ENCODE measurements around the gene ZIC1. TPM values are rescaled to one million over a fixed set of nuclear protein-coding genes. Genes with fewer than 3 reads are reported as not detected.

ZIC1 gene
- total RNA-seq, 1 experiment from 2014 or later = 55.7 TPM

- Histone ChIP-seq H3K4me1 (no peaks in the 10 kb centered on the region), H3K27me3 (no peaks in the 10 kb centered on the region), H3K4me3 (no peak overlapping the region), H3K36me3 (peaks cover 14% of the 10 kb centered on the region; the same call in 1 of the 2 replicates), H3K9me3 (replicated peaks) (no peaks in the 10 kb centered on the region), H3K27ac (no peak overlapping the region)
- DNase-seq = no peak
These were observed 11.0 kb upstream of the ZIC1 start for GRCh38 chr3:147397875-147398812.

GRCh38 chr3:147398813-147399534 lies 10.2 kb upstream of the ZIC1 start:
- H3K4me1 ChIP-seq = no peaks in the 10 kb centered on the region
- H3K36me3 ChIP-seq = peaks cover 14% of the 10 kb centered on the region; the same call in 1 of the 2 replicates
- no peak for DNase-seq
- no peak overlapping the region for H3K27ac ChIP-seq
- no peaks in the 10 kb centered on the region for H3K9me3 ChIP-seq (replicated peaks)
- no peak overlapping the region for H3K4me3 ChIP-seq
- no peaks in the 10 kb centered on the region for H3K27me3 ChIP-seq

GRCh38 chr3:147400111-147400510 lies 9.1 kb upstream of the ZIC1 start:
- Histone ChIP-seq H3K27me3 (no peaks in the 10 kb centered on the region), H3K27ac (no peak overlapping the region), H3K4me1 (no peaks in the 10 kb centered on the region), H3K4me3 (no peak overlapping the region), H3K9me3 (replicated peaks) (no peaks in the 10 kb centered on the region), H3K36me3 (peaks cover 14% of the 10 kb centered on the region; the same call in 1 of the 2 replicates)
- DNase-seq = no peak

- Histone ChIP-seq H3K4me1 (no peaks in the 10 kb centered on the region), H3K9me3 (replicated peaks) (no peaks in the 10 kb centered on the region), H3K36me3 (peaks cover 5% of the 10 kb centered on the region; the same call in 1 of the 2 replicates), H3K27ac (no peak overlapping the region), H3K4me3 (no peak overlapping the region), H3K27me3 (no peaks in the 10 kb centered on the region)
- no peak for DNase-seq
These were observed 8.2 kb upstream of the ZIC1 start for GRCh38 chr3:147400999-147401398.

GRCh38 chr3:147401421-147401820 lies 7.7 kb upstream of the ZIC1 start:
- Histone ChIP-seq H3K4me1 (no peaks in the 10 kb centered on the region), H3K27me3 (no peaks in the 10 kb centered on the region), H3K27ac (no peak overlapping the region), H3K36me3 (peaks cover 4% of the 10 kb centered on the region; the same call in 1 of the 2 replicates), H3K9me3 (replicated peaks) (no peaks in the 10 kb centered on the region), H3K4me3 (no peak overlapping the region)
- DNase-seq = no peak

- Histone ChIP-seq H3K27ac (no peak overlapping the region), H3K36me3 (0 out of 2 replicates have a peak, but pooled peaks cover 3% of the 10 kb centered on the region), H3K9me3 (replicated peaks) (no peaks in the 10 kb centered on the region), H3K4me1 (no peaks in the 10 kb centered on the region), H3K4me3 (no peak overlapping the region), H3K27me3 (no peaks in the 10 kb centered on the region)
- no peak for DNase-seq
These were observed 7.0 kb upstream of the ZIC1 start for GRCh38 chr3:147402159-147402558.

GRCh38 chr3:147403511-147403910 lies 5.7 kb upstream of the ZIC1 start:
- 0 out of 2 replicates have a peak, but pooled peaks cover 3% of the 10 kb centered on the region for H3K36me3 ChIP-seq
- H3K4me3 ChIP-seq = no peak overlapping the region
- no peaks in the 10 kb centered on the region for H3K27me3 ChIP-seq
- no peak overlapping the region for H3K27ac ChIP-seq
- DNase-seq = no peak
- H3K4me1 ChIP-seq = no peaks in the 10 kb centered on the region
- no peaks in the 10 kb centered on the region for H3K9me3 ChIP-seq (replicated peaks)

- no peak overlapping the region for H3K27ac ChIP-seq
- H3K36me3 ChIP-seq = 0 out of 2 replicates have a peak, but pooled peaks cover 1% of the 10 kb centered on the region
- no peak overlapping the region for H3K4me3 ChIP-seq
- H3K4me1 ChIP-seq = no peaks in the 10 kb centered on the region
- H3K27me3 ChIP-seq = no peaks in the 10 kb centered on the region
- no peak for DNase-seq
- no peaks in the 10 kb centered on the region for H3K9me3 ChIP-seq (replicated peaks)
These were observed 5.0 kb upstream of the ZIC1 start for GRCh38 chr3:147404000-147404799.

- Histone ChIP-seq H3K9me3 (replicated peaks) (no peaks in the 10 kb centered on the region), H3K4me1 (no peaks in the 10 kb centered on the region), H3K4me3 (no peak overlapping the region), H3K27ac (no peak overlapping the region), H3K36me3 (no peaks in the 10 kb centered on the region), H3K27me3 (no peaks in the 10 kb centered on the region)
- DNase-seq = no peak
These were observed 4.3 kb upstream of the ZIC1 start for GRCh38 chr3:147404800-147405230.

- Histone ChIP-seq H3K27me3 (no peaks in the 10 kb centered on the region), H3K4me3 (no peak overlapping the region), H3K36me3 (no peaks in the 10 kb centered on the region; the same call in 1 of the 2 replicates), H3K4me1 (no peaks in the 10 kb centered on the region), H3K27ac (no peak overlapping the region), H3K9me3 (replicated peaks) (no peaks in the 10 kb centered on the region)
- DNase-seq = no peak
These were observed 3.7 kb upstream of the ZIC1 start for GRCh38 chr3:147405231-147406027.

- Histone ChIP-seq H3K4me3 (no peak within 1 kb of the TSS), H3K36me3 (peaks cover 4% of the 10 kb centered on the region; the same call in 1 of the 2 replicates), H3K27me3 (no peaks in the 10 kb centered on the region), H3K4me1 (no peaks in the 10 kb centered on the region), H3K9me3 (replicated peaks) (no peaks in the 10 kb centered on the region), H3K27ac (no peak within 1 kb of the TSS)
- no peak for DNase-seq
These were observed 2.9 kb upstream of the ZIC1 start, which contains the start of gene ZIC4 for GRCh38 chr3:147406028-147406931. ZIC4 (minus strand) TSS chr3:147406543; CDS start chr3:147402797, 3,746 bp downstream.

- no peaks in the 10 kb centered on the region for H3K27me3 ChIP-seq
- no peaks in the 10 kb centered on the region for H3K9me3 ChIP-seq (replicated peaks)
- no peak for DNase-seq
These were observed 2.1 kb upstream of the ZIC1 start for GRCh38 chr3:147407114-147407497.

More at GRCh38 chr3:147407114-147407497, 2.1 kb upstream of the ZIC1 start:
- H3K4me1 ChIP-seq = no peaks in the 10 kb centered on the region
- peaks cover 8% of the 10 kb centered on the region for H3K36me3 ChIP-seq
- no peak overlapping the region for H3K27ac ChIP-seq
- H3K4me3 ChIP-seq = no peak overlapping the region

Data from SJCRH30 (cell line).